ENCODE results near the gene PTRHD1.
A peak's percentile ranks its signal among the peaks of the same experiment; 100 is the strongest.
"Not testable (repeated sequence)": the region's sequence is repeated elsewhere in the genome, so short reads cannot be mapped to it uniquely, and the experiment has no call there.

Gene PTRHD1, protein sequence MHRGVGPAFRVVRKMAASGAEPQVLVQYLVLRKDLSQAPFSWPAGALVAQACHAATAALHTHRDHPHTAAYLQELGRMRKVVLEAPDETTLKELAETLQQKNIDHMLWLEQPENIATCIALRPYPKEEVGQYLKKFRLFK

DNA sequence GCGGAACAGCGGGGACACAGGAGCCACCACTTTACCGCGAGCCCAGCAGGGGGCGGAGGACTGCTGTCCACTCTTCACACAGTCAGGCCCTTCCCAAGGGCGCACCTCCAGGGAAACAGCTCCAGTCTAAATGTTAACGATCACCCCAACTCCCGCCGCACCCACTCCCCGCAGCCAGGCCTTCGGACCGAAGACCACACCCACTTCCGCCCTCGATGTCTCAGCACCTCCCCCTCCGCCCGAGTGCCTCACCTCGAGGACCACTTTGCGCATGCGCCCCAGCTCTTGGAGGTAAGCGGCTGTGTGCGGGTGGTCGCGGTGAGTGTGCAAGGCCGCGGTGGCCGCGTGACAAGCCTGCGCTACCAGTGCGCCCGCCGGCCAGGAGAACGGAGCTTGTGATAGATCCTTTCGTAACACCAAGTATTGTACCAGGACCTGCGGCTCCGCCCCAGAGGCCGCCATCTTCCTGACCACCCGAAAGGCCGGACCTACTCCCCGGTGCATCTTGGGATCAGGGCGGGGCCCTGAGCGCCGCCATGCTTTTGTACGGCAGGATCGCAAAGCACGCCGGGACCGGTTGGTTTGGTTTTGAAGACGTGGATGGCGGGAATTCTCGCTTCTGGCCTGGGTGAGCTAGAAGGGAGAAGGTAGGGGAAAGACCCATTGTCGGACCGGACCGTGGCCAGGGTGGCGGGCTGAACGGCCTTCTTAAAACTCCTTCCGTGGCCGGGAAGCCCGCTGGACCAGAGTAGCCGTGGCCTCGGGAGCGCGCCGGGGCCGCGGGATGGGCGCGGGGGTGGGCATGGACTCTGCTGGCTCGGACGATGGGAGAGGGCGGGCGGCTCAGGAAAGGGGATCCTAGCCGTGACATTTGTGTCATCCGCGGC lies at the start of gene PTRHD1, which contains the start of gene CENPO:
PTRHD1 (minus strand) TSS at position 518 of the 887 bp plus-strand sequence; CDS start at position 504, 14 bp downstream.
CENPO (plus strand) TSS at position 552 of the 887 bp plus-strand sequence. CDS start 495 bp downstream, outside the sequence.
- peak; percentile 96 for DNase-seq

DNA sequence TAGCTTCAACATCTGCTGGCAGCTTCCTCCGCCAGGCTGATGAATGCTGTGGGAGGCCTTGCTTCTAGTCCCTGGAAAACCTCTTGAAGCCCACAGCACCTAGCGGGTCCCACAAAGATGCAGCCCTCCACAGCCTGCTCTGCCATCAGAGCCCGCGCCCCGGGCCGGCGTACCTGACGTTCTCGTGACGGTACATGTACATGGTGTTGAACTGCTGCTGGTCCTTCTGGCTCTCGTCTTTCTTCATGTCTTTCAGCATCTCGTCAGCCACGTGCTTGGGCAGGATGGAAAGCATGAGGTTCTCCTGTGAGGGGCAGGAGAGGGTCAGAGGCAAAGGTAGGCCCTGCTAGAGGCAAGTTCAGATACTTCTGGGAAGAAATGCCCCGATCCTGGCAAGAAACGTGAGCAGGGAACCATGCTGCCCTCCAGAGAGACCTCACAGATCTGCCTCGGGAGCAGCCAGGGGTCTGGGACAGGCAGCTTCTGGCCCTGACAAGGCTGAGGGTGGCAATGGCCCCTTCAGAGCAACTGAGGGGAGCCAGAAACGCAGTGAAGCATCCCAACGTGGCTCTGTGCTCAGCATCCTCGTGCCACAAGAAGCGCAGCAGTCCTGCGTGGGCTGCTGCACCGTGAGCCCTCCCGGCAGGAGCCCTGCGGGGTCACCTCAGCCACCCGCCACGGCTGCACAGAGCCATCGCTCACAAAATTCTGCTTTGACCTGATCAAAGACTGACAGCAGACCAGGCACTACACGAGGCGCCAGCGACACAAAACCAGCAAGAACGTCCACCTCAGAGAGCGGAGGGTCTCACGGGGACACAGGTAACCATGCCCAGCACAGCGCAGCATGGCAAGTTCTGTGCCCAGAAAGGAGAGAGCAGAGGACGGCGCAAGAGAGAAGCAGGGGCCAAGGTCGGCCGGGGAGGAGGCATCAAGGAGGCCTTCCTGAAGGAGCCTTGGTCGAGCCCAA lies 49.2 kb upstream of the PTRHD1 start:
- DNase-seq = no peak

DNA sequence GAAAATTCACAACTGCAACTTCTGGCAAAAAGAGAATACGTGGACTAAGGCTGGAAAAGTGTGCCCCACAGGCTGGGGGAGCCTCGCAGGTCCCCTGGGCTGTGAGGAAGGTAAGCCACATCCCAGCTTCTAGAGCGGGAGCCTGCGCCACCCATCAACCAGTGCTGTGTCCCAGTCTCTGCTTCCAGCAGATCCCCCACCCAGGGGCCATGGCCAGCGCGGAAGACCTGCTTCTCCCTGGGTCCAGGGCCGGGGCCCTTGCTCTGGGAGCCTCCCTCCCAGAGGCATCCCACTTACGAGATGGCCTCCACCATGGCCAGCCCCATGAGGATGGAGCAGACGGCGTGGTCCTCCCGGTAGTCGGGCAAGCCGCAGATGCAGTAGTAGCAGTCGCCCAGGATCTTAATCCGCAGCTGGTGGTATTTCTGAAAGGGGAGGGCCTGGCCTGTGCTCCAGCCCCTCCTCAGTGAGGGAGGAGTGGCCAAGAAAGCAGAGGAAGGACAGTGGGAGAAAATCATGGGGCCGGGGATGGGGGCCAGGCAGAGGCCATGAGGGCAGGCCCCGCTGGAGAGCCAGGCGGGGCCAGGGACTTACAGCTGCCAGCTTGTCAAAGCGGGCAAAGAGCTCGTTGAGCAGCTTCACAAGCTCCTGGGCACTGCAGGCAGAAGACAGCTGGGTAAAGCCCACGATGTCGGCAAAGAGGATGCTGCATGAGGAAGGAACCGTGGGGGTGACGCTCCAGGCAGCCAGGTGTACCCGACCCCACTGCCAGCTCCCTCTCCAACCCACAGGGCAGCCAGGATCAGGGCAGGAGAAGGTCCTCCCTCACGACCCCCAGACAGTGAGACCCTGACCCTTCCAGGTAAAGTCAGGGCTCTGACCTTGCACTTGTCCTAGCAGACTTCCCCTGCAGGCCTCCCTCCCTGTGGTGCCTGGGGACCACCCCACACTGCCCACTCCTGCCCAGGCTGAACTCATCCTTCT lies 48.1 kb upstream of the PTRHD1 start:
- DNase-seq = no peak

DNA sequence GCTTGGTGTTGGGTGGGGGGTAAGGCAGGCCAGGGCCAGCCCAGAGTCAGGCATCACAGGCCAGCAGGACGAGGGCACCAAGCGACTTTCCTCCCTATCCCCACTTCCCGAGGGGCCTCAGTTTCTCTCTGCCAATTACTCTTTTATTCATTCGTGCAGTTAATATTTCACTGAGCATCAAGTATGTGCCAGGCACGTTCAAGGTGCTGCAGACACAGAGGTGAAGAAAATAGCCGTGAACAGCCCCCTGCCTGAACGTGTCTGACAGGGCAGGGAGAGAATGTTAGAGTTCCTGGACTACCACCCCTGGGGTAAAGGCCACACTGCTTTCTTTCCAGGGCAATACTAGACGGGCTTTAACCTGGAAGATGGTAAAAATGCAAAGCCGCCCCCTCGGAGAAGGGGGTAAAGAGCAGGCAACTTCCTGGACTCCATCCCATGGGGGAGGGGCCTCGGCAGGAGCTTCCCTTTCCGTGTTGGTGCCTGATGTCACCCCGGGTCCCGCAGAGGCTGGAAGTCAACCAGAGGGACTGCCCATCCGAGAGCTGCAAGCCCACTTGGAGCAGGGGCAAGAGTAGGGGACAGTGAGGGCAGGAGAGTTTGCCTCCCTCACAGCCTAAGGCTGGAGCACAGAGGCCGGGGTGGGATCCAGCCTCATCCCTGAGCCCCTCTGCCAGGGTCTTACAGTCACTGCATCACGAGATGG lies 47.1 kb upstream of the PTRHD1 start:
- no peak for DNase-seq

DNA sequence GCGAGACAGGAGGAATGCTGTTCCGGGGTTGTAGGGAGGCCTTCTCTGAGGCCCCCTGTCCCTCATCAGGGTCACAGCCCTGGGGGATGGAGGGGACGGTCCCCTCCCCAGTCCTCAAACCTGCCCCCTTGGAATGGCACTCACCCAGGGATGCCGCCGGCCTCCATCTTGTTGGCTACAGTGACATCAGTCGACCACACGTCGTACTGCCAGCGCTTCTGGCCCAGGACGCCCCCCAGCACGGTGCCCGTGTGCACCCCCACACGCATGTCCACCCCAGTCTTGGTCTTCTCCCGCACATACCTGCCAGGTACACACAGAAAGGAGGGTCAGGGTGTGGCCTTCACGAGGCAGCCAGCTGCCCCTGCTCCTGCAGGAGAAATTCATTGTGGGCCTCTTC lies 46.5 kb upstream of the PTRHD1 start:
- DNase-seq = no peak

DNA sequence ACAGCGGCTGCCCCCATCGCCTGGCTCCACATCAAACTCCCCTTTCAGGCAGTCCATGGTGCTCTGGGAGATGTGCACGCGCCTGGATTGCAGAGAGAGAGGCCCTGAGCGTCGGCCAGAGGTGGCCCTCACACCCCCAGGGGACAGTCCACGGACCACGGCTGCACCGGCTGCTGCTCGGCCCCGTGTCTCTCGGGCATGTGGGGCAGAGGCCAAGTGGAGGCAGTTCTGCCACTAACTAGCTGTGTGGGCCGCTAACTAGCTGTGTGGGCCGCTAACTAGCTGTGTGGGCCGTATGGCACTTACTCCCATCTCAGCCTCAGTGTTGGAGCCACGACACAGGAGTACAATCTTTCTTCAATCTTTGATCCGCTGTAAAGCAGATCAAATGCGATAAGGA lies 45.4 kb upstream of the PTRHD1 start:
- no peak for DNase-seq

DNA sequence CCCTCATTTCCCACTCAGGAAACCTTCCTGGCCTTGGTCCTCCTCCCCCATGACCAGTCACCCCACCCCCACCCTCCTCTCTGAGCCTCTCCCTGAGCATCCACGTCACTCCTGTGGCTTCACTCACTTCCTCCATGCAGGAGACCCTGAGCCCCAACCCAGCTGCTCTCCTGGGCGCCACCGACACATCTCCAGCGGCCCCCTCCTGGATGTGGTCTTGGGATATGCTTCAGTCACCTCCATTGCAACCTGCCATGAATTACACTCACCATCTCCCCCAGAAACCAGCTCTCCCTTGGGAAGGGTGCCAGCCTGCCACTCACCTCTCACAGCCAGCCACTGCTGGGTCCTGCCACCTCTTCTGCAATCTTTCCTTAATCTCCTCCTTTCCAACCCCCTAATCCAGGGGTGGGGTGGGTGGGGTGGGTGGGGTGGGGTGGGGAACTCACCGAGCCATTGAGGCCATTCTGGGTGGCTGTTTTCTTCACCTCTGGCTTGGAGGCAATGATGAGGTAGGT lies 44.9 kb upstream of the PTRHD1 start:
- no peak for DNase-seq

DNA sequence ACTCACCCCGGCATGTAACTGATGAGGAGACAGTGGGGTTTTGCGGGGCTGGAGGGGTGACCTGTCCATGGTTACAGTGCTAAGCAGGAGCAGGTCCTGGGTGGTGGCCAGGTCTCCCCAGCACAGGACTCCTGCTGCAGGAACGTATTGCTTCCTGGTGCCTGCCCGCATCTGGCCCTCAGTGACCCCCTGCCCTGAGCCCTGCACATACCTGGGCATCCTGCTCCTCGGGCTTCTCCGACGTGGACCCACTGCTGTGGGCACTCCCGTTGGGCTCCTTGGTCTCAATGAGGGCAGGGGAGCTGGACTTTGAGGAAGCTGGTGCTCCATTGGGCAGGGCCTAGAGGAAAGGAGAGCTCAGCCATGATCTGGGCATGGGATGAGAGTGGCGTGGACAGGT lies 43.5 kb upstream of the PTRHD1 start:
- DNase-seq = no peak

DNA sequence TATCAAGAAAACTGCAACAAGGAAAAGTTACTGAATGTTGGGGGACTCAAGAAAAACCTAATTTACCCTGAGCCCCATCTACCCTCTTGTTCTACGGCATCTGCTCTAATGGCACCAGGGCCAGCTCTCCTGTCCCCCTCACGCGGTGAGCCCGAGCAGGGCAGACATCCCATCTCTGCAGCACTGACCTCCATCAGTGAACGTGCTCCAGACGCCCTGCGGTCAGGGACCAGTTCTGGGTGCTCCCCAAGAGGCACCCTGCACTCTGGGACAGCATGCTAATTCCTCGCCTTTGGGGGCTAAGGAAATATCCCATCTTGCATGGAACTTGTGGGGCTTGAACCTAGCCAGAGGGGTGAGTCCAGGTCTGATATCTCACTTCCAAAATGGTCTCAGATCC lies 43.0 kb upstream of the PTRHD1 start:
- DNase-seq = no peak

DNA sequence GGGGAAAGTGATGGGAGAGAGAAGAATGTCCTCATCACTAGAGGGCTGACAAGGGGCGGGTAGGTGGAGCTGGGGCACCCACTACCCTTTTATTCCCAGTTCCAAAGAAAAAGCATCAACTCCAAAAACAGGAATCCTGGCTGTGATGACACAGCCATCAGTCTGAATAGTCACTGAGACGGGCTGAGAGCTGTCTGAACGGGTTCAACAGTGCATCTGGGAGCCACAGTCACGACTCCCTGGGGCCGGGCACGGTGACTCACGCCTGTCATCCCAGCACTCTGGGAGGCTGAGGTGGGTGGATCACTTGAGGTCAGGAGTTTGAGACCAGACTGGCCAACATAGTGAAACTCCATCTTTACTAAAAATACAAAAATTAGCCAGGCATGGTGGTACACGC lies 42.2 kb upstream of the PTRHD1 start:
- not testable (repeated sequence) for DNase-seq

DNA sequence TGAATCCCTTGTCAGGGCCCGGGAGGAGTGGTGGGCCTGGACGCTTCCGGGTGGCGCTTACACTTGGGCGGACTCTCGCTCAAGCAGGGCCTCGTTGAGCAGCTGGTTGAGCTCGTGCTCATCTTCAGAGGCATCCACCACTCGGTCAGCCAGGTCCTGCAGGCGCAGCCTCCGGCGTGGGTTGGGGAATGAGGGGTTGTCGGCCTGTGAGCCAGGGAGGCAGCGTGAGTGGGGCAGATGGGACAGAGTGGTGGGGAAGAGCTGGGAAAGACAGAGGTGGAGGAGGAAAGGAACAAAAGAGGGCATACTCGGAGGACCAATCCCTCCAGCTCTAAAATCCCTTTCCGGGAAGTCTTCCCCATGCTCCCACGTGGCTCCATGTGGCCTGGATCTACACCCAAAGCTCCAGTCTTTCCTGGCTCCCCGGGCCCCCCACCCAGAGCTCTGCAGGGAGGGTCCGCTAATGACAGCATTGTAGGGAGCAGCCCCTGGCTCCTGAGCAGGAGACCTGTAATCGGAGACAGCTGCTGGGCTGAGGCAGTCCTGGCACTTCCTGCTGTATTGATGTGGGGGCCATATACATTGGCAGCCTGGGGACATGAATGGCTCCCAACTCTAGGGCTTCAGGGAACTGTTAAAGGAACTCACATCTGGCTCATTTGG lies 41.7 kb upstream of the PTRHD1 start:
- DNase-seq = no peak

DNA sequence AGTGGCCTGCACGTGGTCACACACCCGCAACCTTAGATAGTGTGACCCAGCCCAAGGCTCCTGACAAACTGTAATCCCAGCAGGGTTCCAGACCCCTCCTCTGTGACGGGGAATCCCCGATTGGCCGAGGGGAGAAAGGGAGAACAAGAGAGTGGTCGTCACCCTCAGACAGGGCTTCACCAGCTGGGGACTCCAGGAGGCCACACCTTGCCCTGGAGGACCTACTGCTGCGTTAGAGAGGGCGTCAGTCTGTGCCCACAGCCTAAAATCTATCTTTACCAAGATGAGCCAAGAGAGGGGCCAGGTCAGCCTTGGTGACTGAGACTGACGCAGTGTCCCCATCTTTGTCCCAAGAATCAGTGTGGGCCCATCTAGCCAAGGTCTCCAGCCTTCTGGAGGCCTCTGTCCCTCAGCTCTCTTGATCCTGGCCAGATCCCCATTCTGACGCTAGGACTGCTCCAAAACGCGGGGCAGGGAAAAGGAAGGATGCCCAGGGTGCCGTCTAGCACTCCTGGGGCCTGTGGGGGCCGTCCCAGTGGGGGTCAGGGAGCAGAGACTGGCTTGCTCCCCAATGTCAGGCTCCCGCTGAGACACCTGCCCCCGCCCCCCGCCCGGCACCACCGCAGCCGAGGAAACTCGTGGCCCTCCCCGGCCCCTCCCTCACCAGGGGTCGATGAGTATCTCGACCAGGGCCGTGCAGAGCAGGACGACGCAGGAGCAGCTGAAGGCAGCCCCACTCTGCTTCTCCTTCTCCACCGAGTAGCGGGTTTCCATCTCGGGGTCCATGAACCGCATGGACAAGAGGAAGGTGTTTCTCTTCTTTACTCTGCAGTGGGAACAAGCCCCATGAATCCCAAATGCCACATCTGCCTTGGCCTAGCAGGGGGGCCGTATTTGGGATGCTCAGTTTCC lies 40.9 kb upstream of the PTRHD1 start:
- no peak for DNase-seq

DNA sequence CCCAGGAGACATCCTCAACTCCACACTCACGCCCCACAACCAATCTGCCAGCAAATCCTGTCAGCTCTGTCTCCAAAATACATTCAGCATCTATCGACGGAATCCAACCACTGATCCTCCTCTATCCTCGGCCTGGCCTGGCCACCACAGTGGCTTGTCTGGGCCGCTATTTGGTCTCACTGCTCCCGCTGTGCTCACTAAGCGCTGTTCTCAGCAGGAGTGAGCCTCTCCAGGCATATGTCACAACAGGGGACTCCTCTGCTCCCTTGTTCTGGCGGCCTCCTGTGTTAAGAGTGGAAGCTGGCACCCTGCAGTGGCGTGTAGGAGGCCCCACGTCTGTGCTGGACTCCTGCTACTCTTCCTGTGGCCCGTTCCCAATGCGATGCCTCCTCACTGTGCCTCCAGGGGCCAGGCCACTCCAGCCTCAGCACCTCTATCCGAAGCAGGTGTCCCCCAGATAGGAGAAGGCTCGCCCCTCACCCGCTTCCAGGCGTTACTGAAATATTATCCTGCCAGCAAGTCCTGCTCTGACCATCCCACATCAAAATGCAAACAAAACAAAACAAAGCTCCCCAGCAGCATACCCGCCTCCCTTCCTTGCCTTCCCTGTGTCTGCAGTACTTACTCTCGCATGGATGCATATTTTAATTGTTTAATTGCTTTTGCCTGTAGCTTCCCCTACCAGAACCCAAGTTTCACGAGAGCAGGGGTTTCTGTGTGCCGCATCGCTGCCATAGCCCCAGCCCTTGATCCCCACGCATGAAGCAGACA lies 39.9 kb upstream of the PTRHD1 start:
- no peak for DNase-seq

DNA sequence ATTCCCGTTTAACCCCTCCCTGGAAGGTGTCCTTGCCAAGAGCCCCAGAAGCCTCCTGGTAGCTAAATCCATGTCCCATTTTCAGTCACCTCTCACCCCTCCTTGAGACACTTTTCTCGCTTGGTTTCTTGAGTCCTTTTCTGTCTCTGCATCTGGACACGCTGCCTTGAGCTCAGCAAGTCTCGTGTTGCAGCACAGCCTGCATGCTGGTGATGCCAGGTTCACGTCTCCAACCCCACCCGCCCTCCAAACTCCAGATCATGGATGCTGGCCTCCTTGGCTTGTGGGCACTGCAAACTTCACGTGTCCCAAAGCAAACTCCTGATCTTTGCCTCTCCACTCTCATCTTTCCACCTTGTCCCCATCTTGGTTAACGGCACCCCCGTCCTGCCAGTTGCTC lies 39.3 kb upstream of the PTRHD1 start:
- DNase-seq = no peak

DNA sequence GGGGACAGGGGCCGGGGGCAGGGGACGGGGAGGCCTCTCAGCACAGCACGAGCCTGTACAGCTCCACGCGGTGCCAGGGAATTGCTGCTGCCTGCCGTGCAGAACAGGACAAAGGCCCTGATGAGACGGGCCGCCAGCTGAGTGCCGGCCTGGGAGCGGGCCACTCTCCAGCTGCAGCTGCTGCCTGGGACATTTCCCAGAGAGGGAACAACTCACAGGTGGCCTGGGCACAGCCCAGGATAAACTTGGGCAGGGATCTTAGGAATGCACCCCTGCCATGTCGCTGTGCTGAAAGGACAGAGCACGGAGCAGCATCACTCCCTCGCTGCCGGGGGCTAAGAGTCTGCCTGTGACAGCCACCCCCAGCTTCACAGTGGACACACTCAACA lies 38.9 kb upstream of the PTRHD1 start:
- no peak for DNase-seq

DNA sequence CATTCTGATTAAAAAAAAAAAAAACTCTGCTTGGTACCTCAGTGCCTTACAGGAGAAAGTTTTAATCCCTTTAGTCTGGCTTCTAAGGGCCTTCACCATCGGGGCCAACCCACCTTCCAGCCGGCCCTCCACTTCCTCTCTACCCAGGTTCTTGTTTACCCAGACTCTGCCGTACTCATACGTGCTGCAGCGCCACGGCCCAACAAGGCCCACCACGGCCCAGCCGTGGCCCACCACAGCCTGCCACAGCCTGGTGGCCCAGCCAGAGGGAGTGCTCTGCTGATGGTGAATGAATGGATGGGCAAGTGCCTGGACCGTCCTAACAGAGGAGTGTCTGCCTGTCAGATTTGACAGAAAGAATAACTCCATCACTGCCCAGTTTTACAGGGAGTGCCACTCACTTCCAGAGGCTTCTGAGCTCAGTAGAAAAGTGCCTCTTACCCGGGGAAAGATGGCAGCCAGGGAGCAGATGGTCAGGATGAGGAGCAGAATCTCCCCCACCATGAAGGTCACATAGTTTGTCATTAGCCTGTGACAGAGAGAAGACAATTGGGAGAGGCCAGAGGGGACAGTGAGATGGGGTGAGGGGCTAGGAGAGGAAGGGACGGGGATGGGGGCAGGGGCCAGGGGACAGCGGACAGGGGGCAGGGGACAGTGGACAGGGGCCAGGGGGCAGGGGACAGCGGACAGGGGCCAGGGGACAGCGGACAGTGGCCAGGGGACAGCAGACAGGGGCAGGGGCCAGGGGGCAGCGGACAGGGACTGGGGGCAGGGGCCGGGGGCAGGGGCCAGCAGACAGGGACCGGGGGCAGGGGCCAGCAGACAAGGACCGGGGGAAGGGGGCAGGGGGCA lies 38.3 kb upstream of the PTRHD1 start:
- no peak for DNase-seq

DNA sequence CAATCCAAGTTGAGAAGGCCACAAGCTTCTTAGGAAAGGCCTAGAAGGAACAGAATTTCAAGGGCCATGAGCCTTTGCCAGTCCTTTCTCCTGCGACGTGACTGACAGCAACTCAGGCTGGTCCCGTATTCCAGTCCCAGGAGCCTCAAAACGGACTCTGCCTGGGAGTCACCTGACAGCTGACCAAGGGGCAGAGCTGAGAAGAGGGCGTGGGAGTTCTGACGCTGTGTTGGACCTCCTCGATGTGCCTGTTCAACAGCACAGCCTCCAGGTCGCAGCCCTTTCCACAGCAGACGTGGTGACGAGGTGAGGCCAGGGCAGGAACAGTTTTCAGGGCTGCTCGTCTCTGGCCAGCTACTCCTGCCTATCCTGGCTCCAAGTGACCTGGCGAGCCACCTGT lies 37.6 kb upstream of the PTRHD1 start:
- DNase-seq = no peak

DNA sequence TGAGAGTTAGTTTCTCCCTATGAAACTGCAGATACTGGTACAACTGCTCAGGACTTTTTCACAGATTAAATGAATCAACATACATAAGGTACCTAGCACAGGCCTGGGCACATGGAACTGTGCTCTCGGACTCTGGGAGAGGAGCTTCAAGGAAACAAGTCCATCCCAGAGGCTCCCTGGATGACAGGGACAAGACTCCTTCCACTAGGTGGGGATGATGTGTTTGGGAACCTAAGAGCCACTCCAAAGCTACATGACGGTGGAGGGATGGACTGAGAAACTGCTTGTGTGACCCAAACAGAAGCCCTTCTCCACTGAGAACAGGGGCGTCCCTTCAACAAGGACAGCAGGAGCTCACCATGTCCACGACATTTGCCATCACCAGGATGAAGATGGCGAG lies 37.2 kb upstream of the PTRHD1 start:
- no peak for DNase-seq

All from activated CD4-positive, alpha-beta T cell treated with anti-CD3 and anti-CD28 coated beads, Interleukin-2, amount 50 U/mL, for 16 hours (primary cell).